Measurements from ENCODE around the gene CLTC.

Gene CLTC

DNA sequence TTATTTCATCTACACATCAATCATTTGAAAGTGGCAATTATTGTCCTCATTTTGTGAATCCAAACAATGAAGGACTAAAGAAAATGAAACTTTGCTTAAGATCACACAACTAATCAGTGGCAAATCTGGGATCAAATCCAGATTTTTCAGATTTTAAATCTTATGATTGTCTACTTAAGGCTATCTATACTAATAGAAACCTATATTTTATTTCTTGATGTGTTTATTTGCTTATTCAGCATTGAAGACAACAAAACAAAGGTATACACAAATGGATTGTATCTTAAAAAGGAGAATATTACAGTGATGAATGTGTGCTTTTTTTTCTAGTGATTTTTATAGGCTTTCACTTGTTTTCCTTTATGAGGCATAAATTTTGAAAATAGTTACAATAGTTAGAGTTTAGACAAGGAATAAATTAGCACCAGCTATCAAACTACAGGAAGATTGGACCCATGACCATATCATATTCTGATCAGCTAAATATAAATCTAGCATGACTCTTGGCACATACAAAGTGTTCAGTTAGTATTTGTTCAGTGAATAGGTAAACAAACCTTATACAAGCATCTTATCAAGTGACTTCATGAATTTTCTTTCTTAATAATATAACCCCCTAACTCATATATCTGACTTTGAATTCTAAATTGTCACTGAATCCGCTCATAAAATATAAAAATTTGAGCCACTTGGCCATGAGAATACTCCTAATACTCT is 108.3 kb downstream of the CLTC start:
- DNase-seq (ENCODE audit: low spot score) = no peak

DNA sequence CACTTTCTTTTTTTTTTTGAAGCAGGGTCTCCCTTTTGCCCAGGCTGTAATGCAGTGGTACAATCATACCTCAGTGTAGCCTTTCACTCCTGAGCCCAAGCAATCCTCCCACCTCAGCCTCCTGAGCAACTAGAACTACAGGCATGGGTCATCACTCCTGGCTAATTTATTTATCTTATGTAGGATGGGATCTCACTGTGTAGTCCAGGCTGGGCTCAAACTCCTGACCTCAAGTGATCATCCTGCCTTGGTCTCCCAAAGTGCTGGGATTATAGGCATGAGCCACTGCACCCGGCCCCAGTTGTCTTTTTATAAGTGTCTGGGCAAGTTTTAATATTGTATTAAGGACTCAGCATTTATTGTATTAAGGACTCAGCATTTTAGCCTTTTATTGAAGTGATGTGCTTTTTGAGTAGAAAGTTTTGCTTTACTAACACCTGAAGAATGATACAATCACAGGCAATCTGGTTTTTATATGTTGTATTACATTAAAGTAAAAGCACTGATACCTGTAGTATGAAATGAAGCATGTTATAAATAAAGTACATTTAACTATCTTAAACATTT is 110.7 kb downstream of the CLTC start:
- no peak for DNase-seq (ENCODE audit: low spot score)

DNA sequence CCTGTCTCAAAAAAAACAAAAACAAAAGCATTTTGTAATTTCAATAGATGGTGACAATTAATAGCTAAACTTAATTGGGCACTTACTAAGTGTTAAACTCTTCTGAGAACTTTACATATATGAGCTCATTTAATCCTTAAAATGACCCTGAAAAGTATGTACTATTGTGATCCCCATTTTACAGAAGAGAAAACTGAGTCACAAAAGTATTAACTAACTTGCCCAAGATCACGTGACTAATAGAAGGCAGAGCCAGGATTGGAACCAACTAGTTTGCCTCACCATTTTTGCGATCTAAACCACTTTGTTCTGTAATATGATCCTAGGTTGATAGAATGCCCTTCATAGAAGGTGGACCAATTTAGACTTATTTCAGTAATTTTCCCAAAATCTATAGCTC is 114.0 kb downstream of the CLTC start:
- no peak for DNase-seq (ENCODE audit: low spot score)

DNA sequence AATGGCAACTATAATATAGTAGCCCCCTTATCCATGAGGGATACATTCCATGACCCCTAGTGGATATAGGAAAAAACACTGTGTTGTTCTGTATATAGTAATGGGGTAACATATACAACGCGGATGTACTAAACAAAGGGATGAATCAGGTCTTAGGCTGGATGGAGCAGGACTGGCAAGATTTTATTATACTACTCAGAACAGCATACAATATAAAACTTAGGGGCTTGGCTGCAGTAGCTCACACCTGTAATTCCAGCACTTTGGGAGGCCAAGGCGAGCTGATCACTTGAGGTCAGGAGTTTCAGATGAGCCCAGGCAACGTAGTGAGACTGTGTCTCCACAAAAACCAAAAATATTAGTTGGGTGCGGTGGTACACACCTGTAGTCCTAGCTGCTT is 114.5 kb downstream of the CLTC start:
- DNase-seq (ENCODE audit: low spot score) = no peak

DNA sequence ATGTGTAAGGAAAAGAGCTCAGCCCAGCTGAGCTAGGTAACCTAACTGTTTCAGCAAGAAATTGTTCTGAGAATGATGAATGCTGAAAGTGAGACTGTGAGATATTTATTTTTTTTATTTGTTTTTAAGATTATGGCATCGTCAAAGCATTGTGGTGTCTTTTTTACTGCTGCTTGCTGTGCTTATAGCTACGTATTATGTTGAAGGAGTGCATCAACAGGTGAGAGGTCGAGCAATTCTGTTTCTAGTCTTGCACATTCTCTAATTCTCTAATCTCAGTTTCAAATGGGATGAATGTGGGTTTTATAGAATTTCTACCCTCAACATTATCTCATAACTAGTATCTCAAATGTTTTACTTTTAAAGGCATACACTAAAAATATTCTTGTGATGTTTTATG is 117.6 kb downstream of the CLTC start:
- DNase-seq (ENCODE audit: low spot score) = no peak

DNA sequence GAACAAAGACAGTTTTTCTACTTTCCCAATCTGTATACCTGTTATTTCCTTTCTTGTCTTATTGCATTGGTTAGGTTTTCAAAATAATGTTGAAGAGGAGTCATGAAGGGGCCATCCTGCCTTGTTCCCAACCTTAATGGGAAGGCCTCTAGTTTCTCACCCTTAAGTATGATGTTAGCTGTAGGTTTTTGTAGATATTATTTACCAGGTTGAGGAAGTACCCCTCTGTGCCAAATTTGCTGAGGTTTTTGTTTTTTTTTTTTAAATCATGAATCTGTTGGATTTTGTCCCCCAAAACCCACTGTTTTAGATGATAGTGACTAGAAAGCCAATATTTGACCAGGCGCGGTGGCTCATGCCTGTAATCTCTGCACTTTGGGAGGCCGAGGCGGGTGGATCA is 124.1 kb downstream of the CLTC start:
- no peak for DNase-seq (ENCODE audit: low spot score)

DNA sequence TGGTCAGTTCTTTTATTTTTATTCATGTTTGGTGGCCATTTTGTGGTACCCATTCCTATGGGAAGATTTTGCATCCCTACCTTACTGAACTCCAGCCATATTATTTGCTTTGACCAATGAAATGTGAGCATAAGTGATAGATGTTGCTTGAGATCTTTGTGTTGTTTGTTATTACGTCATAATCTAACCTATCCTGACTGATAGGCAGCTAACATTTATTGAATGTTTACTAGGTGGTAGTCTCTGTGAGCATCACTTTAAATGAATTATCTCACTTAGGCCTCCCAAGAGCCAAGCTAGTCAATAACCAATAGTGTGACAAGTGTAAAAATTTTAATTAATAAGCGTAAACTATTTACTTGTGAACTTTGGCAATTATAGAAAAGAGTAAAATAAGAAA is 125.3 kb downstream of the CLTC start:
- no peak for DNase-seq (ENCODE audit: low spot score)
